ENCODE results near the gene TOP3B.

Gene TOP3B

GRCh38 chr22:22011964-22012363 lies 29.4 kb upstream of the TOP3B start:
- DNase-seq: no peak

GRCh38 chr22:22010358-22010757 lies 27.8 kb upstream of the TOP3B start:
- no peak for DNase-seq

DNA sequence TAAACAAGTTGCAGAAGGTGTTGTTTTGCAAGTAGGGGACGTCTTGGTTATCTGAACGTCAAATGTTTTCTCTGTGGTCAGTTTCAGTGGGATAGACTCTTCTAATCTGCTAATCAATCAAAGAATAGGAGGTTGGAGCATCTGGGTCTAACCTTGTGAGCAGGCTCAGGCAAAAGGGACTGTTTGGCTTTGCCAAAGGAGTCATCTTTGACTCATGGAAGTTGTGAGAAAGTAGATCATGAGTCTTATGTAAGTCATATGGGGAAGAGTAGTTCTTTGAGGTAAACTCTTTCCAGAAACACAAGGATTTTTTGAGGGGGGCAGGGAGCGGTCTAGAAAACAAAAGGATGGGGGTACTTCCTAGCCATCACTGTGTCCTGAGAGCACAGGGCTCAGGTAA lies 27.1 kb upstream of the TOP3B start:
- no peak for DNase-seq

DNA sequence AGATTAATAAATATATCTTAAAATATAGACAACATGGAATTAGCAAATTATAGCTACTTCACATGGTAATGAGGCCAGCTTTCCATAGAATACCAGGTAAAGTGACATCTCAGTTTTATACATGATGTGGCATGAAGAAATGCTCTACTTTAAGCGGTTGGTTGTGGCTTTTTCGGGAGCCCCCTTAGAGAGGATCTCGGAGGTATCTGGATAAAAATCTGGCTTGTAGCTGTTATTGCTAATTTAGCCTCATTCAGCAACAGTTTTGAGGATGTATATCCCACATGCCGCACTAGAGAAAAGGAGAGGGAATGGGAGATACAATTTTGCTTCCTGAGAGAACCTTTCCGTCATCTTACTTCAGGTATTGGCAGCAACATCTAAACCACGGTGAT lies 24.0 kb upstream of the TOP3B start:
- no peak for DNase-seq

- DNase-seq: no peak
Measured at GRCh38 chr22:22005945-22006595, 23.5 kb upstream of the TOP3B start.

DNA sequence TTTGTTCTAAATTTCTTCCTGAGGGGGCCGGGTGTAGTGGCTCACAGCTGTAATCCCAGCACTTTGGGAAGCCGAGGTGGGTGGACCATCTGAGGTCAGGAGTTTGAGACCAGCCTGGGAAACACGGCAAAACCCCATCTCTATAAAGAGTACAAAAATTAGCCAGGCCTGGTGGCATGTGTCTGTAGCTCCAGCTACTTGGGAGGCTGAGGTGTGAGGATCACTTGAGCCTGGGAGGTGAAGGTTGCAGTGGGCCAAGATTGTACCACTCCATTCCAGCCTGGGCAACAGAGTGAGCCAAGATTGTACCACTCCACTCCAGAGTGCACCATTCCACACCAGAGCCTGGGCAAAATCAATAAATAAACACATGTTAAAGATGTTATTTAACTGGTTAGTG lies 20.6 kb upstream of the TOP3B start:
- DNase-seq: no peak

DNA sequence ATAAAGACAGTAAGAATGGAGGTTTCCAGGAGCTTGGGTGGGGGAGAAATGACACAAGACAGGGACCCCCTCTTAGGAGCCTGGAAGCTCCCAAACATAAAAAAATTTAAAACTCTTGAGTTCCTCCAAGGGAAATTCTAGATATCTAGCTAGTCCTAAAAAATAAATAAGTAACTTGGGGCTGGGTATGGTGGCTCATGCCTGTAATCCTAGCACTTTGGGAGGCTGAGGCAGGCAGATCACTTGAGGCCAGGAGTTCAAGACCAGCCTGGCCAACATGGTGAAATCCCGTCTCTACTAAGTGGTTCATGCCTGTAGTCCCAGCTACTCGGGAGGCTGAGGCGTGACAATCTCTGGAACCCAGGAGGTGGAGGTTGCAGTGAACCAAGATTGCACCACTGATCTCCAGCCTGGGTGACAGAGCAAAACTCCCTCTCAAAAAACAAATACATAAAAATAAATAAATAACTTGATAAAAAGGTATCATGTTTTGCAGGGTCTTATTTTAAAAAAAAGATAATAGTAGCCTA lies 20.0 kb upstream of the TOP3B start:
- no peak for DNase-seq

DNA sequence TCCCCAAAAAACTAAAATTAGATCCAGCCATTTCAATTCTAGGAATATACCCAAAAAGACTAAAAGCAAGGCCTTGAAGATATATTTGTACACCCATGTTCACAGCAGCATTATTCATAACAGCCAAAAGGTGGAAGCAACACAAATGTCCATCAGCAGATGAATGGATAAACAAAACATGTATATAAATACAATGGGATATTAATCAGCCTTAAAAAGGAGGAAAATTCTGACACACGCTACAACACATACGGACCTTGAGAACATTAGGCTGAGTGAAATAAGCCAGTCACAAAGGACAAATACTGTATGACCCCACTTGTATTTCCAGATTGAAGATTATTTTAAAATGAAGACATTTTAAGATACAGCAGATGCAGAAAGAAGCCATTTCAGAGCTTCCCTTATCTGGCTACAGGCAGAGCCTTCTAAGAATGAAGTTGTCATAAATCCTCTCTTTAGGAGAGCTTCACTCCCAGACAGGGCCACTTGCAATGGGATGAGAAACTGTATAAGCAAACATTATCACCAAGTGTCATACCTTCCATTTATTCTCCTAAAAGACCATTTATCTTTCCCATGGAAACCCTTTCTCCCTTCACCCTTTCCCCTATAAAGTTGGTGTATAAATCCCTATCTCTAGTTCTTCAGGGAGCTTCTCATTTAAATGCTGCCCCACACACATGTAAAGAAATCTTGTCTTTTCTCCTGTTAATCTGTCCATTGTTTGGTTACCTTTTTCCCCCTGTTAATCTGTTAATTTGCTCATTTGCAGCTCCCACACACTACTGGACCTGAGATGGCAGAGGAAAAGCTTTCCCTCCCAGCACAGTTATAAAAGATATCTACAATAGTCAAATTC lies 19.3 kb upstream of the TOP3B start:
- no peak for DNase-seq

DNA sequence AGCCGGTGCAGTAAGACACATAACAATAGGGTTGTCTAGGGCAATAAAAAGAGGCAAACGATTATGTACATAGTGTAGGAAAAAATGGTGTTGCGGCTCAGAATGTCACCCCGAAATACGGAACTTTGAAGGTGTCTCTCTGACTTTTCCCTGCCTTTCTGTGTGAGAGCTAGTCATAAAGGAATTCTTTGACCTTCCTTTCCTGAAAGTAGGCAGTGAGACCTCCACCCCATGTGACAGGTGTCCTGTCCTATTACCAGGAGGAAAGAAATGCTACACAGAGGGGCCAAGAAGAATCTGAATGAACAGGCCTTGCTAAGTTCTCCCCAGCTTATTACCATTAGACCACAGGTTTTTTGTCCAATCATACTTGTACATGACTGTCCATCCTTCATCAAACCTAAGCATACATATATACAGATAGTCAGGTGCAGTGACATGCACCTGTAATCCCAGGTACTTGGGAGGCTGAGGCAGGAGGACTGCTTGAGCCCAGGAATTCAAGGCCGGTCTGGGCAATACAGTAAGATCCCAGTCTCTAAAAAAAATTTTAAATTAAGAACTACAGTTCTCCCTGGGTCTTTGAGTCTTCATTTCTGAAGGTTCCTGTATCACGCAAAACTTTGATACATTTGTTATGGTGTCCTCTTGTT lies 16.1 kb upstream of the TOP3B start:
- no peak for DNase-seq

GRCh38 chr22:21996175-21996720 lies 13.7 kb upstream of the TOP3B start:
- DNase-seq: no peak

DNA sequence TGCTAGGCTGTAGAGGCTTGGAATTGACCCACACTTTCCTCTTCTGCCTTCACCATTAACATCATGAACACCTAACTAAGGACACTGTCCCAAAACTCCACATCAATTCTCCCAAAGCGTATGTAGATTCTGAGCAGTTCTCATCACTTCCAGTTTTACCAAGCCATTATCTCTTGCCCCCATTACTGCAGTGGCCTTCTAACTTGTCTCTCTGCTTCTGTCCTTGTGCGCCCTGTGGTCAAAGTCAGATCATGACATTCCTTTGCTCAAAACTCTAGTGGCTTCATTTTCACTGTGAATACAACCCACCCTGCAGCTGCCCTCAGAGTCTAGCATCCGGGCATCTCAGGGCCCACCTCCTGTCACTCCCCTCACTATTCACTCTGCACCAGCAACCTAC lies 13.1 kb upstream of the TOP3B start:
- no peak for DNase-seq

DNA sequence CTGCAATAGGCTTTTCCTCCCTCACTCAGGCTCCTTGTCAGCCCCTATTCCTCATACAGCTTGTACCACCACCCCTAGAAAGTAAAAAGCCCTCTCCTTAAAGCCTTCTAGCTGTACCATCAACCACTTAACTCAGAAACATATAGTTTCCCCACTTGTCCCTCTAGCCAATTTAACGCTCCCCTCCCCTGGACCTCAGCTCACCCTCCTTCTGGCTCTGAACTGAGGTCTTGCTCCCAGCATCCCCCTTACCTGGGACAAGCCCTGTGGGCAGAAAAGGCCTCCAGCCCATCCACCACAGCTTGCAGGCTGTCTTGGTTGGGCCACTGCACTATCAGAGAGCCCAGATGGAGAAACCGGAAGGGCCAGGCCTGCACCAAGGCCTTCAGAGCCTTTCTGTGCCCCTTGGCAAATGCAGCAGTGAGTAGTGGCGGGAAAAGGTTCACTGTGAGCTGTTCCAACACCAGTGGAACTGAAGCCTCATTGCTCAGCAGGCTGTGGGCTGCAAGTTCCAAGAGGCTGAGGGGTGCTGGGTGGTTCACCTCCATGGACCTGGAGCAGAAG lies 12.4 kb upstream of the TOP3B start:
- no peak for DNase-seq

DNA sequence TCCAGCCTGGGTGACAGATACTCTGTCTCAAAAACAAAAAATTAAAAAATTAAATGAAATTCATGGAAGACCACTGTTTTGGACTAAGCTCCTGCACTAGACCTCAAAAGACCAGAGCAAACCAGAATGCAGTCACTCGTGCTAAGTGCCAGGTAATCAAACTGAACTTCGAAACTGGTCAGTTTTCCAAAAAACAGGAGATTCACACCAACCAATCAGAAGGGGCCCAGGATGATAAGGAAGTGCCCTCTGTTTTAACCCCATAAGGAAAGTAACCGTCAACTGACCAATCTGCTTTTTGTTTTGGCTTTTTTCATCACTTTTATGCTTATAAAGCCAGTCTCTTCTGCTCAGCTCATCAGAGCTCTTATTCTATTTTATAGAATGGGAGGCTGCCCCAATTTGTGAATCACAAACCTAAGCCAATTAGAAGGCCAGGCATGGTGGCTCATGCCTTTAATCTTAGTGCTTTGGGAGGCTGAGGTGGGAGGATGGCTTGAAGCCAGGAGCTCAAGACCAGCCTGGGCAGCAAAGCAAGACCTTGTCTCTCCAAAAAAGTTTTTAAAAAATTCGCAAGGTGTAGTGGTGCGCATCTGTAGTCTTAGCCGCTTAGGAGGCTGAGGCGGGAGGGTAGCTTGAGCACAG lies 10.1 kb upstream of the TOP3B start:
- no peak for DNase-seq

DNA sequence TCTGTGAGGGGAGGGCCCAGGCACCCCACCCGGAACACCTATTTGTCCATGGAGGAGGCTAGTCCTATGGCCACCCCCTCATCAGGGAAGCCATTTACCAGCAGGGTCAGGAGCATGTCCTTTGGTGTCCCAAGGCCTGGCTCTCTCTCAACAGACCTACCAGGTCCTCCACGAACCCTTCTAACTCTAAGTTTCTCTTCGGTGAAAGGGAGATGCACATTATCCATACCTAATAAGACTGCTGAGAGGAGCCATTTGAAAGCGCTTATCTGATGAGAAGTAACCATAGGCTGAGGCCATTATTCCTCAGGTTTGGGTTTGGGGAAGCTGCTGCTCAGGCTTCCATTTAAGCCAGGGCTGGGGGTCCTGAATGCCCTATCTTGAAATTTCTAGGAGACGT lies 9.2 kb upstream of the TOP3B start:
- no peak for DNase-seq

DNA sequence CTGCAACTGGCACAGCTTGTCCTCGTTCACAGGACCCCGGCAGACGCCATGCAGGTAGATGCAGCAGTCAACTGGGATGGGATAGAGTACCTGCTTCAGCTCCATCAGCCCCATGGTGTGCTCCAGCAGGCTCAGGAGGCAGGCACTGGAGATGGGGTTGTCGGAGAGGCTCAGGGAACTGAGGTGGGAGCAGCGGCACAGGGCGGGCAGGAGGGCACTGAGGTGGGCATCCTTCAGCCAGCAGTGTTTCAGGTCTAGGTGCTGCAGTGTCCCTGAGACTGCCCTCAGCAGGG lies 8.7 kb upstream of the TOP3B start:
- DNase-seq: no peak

DNA sequence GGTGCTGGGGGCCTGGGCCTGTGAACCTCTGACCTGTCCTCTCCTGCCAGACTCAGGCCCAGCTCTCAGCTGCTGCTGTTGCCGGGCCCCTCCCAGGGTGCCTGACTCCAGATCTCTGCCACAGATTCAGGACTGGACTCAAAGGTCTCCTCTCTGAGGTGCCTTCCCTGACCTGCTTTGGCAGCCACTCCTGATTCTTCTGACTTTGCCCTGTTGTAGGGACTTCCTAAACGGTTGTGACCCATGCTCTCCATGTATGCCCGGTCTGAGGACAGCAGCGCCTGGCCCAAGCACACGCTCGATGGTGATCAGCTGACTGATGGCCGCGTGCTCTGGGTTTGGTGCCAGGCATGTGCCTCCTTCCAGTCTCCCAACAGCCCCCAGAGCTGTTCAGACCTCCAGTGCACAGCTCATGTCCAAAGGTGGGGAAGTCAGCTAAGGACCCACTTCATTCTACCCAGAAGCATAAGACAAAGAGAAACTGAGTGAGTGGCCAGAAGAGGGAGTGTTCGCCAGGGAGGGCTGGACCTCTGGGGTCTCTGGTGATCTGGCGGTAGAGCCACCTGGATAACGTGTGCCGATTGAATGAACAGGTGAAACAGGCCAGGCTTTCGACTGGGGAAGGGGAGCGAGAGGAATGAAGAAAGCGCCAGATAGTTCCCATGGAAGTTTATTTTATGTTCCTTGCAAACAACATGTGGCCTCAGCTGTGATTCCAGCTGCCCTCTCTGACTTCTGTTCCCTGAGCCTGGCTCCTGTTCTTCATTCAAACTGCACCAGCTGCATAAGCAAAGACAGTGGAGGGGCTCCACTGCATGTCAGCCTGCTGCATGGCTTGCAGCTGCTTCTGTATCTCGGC lies 8.1 kb upstream of the TOP3B start:
- DNase-seq: no peak

DNA sequence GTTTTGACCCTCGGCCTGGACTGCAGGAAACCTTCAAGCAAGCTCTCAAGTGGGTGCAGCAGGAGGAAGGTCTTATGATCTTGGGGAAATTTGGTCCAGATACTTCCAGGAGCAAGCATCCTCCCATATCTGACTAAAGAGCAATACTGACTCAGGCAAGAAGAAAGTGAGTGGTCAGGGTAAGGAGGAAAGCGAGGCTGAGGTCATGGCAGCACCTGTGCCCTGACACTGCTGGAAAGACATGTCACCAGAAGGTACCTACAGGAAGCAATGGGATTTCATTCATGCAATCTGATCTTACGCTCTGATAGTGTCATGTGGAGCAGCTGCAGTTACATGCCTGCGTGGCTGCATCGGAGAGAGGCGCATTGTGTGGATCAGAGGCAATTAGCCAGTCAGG lies 6.5 kb upstream of the TOP3B start:
- DNase-seq: no peak

DNA sequence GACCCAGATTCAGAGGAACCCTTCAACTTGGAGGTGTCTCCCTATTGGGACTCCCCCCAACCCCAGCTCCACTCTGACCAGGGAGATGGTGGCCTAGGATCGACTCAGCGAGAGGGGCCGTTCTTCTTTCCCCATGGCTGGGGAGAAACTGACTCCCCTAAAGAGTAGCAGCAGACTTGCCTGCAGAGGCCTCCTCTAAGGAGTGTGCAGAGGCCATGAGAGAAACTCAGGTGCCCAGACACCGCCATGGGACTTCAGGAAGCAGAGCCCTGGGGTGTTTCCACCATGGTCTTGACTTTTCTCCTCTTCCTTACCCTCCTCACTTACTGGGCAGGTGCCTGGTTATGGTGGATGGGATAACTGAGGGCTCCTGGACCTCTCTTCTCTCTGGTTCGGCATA lies 2.6 kb upstream of the TOP3B start:
- no peak for DNase-seq

DNA sequence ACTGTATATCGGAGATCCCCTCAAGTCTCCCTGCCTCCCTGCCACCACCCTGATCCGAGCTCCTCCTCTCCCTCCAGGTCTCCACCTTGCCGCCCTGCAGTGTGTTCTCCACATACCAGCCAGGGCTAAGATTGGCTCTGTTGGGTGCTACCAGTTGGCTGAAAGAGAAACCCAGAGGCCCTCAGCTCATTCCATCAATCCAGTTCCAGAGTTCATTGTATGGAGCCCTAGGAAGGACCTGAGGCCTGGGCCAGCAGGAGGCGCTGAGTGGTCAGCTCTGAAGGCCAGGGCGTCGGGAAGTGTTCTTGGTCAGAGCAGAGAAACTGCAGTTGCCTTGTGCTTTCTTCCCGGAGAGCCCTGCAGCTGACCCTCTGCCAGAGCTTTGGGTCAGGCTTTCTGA lies 2.2 kb upstream of the TOP3B start:
- DNase-seq: no peak

- DNase-seq: no peak
Measured at GRCh38 chr22:21981874-21982273, 713 bp downstream of the TOP3B start.

DNA sequence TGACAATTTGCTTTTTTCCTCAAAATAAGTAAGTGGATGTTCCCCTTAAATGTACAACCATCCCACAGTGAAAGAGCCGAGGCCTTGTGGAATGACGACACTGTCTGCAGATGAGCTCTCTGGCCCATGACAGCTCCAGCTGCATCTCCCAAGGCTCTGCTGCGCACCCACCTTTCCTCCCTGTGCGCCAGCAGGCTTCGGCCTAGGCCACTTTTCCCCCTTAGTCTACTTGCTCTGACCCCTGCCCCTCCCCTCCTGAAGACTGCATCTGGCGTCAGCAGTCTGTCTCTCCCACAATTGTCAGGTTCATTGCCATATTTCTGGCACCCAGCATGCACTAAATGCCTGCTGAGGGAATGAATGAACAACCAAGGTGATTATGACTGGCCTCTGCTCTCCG lies 2.0 kb downstream of the TOP3B start:
- no peak for DNase-seq

Data from NCI-H524 treated with DMSO at 0.1 percent for 48 hours (cell line).